ENCODE data around the gene CRYGD.

Gene CRYGD

DNA sequence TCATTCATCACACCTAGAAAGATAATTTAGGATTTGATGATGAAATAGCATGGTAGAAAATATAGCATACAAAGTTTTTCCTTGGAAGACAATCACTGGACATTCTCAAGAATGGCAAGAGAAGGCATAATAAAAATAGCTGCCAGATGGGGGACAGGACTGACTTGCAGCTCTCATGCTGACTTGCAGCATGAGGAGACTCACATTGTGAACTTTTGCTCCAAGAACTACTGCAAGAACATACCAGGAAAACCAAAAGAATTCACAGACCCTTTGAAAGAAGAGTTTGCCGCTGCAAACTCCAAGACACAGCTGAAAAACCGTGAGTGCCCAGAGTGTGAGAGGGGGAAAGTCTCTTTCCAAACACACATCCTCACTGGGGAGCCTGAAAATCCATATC is 47.0 kb downstream of the CRYGD start:
- H3K36me3 Mint-ChIP-seq (ENCODE audit: low read depth) = no peaks in the 10 kb centered on the region
- H3K9me3 Mint-ChIP-seq = peaks cover 19% of the 10 kb centered on the region
- H3K4me3 Mint-ChIP-seq = no peak overlapping the region
- no peak for TF ChIP-seq CTCF (IDR thresholded peaks at IDR 0.05)
- H3K4me1 Mint-ChIP-seq = peaks cover 5% of the 10 kb centered on the region
- no peak for DNase-seq
- no peak overlapping the region for H3K27ac Mint-ChIP-seq
- H3K27me3 Mint-ChIP-seq (ENCODE audit: low read depth, poor library complexity) = peaks cover 7% of the 10 kb centered on the region

- Mint-ChIP-seq H3K36me3 (ENCODE audit: low read depth) (no peaks in the 10 kb centered on the region), H3K4me3 (no peak overlapping the region), H3K4me1 (peaks cover 5% of the 10 kb centered on the region), H3K27me3 (ENCODE audit: low read depth, poor library complexity) (peaks cover 10% of the 10 kb centered on the region), H3K9me3 (peaks cover 15% of the 10 kb centered on the region), H3K27ac (no peak overlapping the region)
- no peak for DNase-seq
- TF ChIP-seq CTCF (IDR thresholded peaks at IDR 0.05) = no peak
These were observed 49.5 kb downstream of the CRYGD start for GRCh38 chr2:208074610-208075356.

- H3K4me1 Mint-ChIP-seq = peaks cover 2% of the 10 kb centered on the region
- peak; percentile 83 for TF ChIP-seq CTCF (IDR thresholded peaks at IDR 0.05)
- no peaks in the 10 kb centered on the region for H3K9me3 Mint-ChIP-seq
- peak; percentile 73 for DNase-seq
- H3K36me3 Mint-ChIP-seq (ENCODE audit: low read depth) = no peaks in the 10 kb centered on the region
- peaks cover 10% of the 10 kb centered on the region for H3K27me3 Mint-ChIP-seq (ENCODE audit: low read depth, poor library complexity)
- H3K27ac Mint-ChIP-seq = no peak overlapping the region
- no peak overlapping the region for H3K4me3 Mint-ChIP-seq
These were observed 52.0 kb downstream of the CRYGD start for GRCh38 chr2:208072250-208072892.

All from nephron progenitor cell (in vitro differentiated cells).